GM13977 (cell line): ENCODE measurements around the gene SMARCD2.

ENCODE experiments used
- DNase-seq: peaks from one replicate; pipeline ENCODE4 v3.0.0; 2012; ENCODE audit warnings: low spot score
- in situ Hi-C: fragments of 300-500 bp; cut with MboI; formaldehyde crosslinking; loops from one replicate; pipeline ENCODE4 v1.12.0; 2022; ENCODE audit warnings: low sequenced_read_pairs, low pct_unique_long_range_greater_than_20kb, mixed read lengths, inconsistent platforms; ENCODE audit not compliant: unreplicated experiment
- TF ChIP-seq, protein P1 (sequence below): IDR thresholded peaks from 2 replicates; pipeline ENCODE4 v1.5.1; 2012; ENCODE audit warnings: mild to moderate bottlenecking, control low read depth; ENCODE audit not compliant: insufficient read depth; ENCODE audit errors: extremely low read depth, missing control alignments

Gene SMARCD2

GRCh38 chr17:63832014-63832413 is 10.5 kb downstream of the SMARCD2 start:
- TF ChIP-seq, protein P1, sequence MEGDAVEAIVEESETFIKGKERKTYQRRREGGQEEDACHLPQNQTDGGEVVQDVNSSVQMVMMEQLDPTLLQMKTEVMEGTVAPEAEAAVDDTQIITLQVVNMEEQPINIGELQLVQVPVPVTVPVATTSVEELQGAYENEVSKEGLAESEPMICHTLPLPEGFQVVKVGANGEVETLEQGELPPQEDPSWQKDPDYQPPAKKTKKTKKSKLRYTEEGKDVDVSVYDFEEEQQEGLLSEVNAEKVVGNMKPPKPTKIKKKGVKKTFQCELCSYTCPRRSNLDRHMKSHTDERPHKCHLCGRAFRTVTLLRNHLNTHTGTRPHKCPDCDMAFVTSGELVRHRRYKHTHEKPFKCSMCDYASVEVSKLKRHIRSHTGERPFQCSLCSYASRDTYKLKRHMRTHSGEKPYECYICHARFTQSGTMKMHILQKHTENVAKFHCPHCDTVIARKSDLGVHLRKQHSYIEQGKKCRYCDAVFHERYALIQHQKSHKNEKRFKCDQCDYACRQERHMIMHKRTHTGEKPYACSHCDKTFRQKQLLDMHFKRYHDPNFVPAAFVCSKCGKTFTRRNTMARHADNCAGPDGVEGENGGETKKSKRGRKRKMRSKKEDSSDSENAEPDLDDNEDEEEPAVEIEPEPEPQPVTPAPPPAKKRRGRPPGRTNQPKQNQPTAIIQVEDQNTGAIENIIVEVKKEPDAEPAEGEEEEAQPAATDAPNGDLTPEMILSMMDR = no peak
- in situ Hi-C loops = loop anchor here (25.0 kb wide), 1 partner anchor 395 kb away; the partner anchor contains the start of gene CYB561
- no peak for DNase-seq

DNA sequence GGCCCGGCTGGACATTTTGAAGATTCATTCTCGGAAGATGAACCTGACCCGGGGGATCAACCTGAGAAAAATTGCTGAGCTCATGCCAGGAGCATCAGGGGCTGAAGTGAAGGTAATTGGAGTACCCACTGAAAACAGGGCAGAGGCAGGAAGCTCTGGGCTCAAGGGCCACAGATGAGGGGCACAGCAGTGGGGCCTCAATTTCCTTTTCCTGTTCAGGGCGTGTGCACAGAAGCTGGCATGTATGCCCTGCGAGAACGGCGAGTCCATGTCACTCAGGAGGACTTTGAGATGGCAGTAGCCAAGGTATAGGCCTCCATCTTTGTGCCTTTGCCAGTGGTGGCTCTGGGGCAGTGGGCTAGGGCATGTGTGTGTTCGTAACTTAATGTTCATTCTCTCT is 11.0 kb downstream of the SMARCD2 start:
- DNase-seq = no peak
- TF ChIP-seq, protein P1 = no peak
- in situ Hi-C loops = loop anchor here (25.0 kb wide), 1 partner anchor 394 kb away; the partner anchor contains the start of gene CYB561

- in situ Hi-C loops = loop anchor here (25.0 kb wide), 1 partner anchor 394 kb away; the partner anchor contains the start of gene CYB561
- DNase-seq = no peak
- TF ChIP-seq, protein P1 = no peak
Observed at GRCh38 chr17:63830904-63831491, 11.5 kb downstream of the SMARCD2 start.

DNA sequence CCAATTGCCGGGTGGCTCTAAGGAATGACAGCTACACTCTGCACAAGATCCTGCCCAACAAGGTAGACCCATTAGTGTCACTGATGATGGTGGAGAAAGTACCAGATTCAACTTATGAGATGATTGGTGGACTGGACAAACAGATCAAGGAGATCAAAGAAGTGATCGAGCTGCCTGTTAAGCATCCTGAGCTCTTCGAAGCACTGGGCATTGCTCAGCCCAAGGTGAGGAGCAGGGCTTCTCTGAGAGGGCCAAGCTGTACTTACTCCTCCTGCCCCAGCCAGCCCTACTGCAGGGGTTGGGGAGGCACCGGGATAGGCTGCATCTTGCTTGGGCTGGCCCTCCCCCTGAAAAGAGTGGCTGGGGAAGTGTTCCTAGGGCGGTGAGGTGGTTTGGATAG is 12.2 kb downstream of the SMARCD2 start:
- DNase-seq = no peak
- in situ Hi-C loops = loop anchor here (25.0 kb wide), 1 partner anchor 393 kb away; the partner anchor contains the start of gene CYB561

GRCh38 chr17:63828936-63829335 is 13.5 kb downstream of the SMARCD2 start:
- TF ChIP-seq, protein P1 = no peak
- in situ Hi-C loops = loop anchor here (25.0 kb wide), 1 partner anchor 392 kb away; the partner anchor contains the start of gene CYB561
- no peak for DNase-seq

More for the DNA sequence above, 12.2 kb downstream of the SMARCD2 start:
- TF ChIP-seq, protein P1 = no peak

DNA sequence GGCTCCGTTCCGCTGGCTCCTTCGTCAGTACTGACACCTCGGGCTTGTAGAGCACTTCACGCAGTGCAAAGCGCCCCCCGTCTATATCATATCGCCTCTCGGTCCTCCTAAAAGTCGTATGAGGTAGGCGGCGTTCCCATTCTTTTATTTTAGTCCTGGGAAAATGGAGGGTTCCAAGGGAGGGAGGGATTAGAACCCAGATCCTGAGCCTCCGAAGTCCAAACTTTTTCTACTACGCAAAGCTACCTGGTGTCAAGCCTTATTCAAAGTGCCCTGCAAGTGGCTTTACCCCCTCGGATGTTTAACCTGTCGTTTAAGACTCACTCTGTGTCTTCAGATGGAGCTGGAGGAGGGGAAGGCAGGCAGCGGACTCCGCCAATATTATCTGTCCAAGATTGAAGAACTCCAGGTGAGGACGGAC is 14.7 kb downstream of the SMARCD2 start:
- TF ChIP-seq, protein P1 = no peak
- DNase-seq = no peak
- in situ Hi-C loops = loop anchor here (25.0 kb wide), 1 partner anchor 391 kb away; the partner anchor contains the start of gene CYB561
